RWPE1 (cell line): ENCODE results near the gene MIER1.
A peak's percentile ranks its signal among the peaks of the same experiment; 100 is the strongest.

Source experiments
- CTCF ChIA-PET: fragments of 350-600 bp; sonication (Branson Sonifier 250); formaldehyde crosslinking; extraction: SDS; loops from one replicate; lab custom pipeline; 2021; lab: Yijun Ruan, JAX
- POLR2A ChIA-PET: fragments of 400-600 bp; formaldehyde crosslinking; extraction: SDS; loops from one replicate; lab custom pipeline; 2020; ENCODE audit warnings: antibody characterized with exemption; ENCODE audit not compliant: low non-redundant PET; lab: Yijun Ruan, JAX
- DNase-seq: peaks from one replicate; pipeline ENCODE4 v3.0.0; 2012; ENCODE audit warnings: low spot score
- H3K27ac ChIP-seq: fragments of 450-650 bp; 2 replicates; pipeline ENCODE4 v1.5.1; 2017
- CTCF ChIP-seq: fragments of 450-650 bp; conservative IDR thresholded peaks from 2 replicates; pipeline ENCODE4 v1.5.1; 2017; ENCODE audit warnings: low read depth, mild to moderate bottlenecking

MIER1 gene

GRCh38 chr1:66985835-66986234 is 61.0 kb downstream of the MIER1 start:
- no peak for DNase-seq
- no peak for TF ChIP-seq CTCF
- ChIA-PET CTCF (interaction anchor here (0.7 kb wide), 1 partner anchor 45 kb away, joined by 6 read pairs; no protein-coding TSS in a partner anchor), POLR2A (no interaction called here)
- no peak overlapping the region for H3K27ac ChIP-seq

DNA sequence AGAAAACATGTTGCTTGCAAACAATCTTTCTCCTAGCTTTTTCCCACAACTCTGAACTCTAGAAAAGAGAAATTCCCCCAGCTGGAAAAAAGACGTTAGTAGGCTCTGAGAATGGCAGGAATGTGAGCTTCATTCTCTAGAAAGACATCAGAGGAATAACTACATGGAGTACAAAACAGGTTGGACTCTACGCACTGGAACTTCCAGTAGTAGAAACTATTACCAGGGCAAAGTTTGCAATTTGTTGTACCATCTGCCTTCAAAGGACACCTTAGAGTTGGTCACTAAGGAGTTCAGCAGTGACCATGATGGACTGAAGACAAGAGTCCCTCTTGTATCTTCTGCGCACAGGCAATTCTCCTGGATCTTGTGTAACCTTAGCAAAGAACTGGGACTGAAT is 68.3 kb downstream of the MIER1 start:
- DNase-seq: no peak

DNA sequence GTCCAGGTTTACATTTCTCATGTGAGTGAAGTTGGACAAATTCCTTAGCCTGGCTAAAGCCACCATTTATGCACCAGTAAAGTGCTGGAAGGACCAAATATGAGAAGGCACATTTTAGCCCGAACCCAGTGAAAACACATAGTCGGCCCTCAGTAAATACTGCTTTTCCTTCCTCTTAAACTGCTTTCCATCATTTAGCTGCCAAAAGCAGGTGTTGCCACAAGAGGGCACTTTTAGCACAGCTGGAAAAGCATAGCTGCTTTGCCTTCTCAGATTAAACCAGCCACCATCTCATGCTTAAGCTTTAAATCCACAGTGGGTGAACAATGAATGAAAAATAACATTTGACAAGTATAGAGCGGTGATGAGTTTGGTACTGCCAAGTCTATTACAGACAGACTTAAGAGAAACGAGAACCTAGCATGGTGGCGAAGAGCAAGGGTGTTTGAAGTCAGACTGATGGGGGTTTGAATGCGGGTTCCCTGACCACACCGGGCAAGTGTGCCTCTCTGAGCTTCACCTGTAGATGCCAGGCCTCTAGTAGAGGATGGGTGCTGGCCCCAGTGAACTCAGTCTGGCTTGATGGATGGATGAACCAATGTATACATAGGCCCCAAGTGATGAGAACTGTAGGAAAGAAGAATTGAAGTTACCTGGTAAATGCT is 71.4 kb downstream of the MIER1 start:
- no peak overlapping the region for H3K27ac ChIP-seq
- ChIA-PET CTCF (interaction anchor here (0.5 to 3.0 kb wide), 13 partner anchors 9 to 286 kb away, joined by 3 to 37 read pairs (median 4); no protein-coding TSS in a partner anchor), POLR2A (interaction anchor here (0.6 kb wide), 1 partner anchor 215 kb away, joined by 3 read pairs; no protein-coding TSS in a partner anchor)
- peak; percentile 38 for DNase-seq
- peak; percentile 83 for TF ChIP-seq CTCF

More for the DNA sequence above, 68.3 kb downstream of the MIER1 start:
- ChIA-PET POLR2A (no interaction called here), CTCF (interaction anchor here (0.6 to 1.6 kb wide), 3 partner anchors 156 to 346 kb away, joined by 3 to 9 read pairs (median 3); no protein-coding TSS in a partner anchor)
- no peak overlapping the region for H3K27ac ChIP-seq
- no peak for TF ChIP-seq CTCF

DNA sequence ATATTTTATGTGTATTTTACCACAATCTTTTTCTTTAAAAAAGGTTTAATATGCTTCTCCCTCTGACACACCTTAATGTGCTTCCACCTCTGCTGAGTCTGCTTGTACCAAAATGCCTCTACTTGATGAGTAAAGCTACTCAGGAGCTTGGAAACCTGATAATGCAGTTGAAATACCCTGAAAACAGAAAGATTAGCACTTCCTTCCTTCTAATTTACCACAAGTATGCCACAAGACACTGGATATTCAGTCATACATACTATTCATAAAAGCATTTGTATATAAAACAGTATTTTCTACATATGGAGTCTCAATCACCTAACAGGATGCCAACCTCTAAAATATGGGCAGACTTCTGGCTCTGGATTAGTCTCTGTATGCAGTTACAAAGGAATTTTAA is 74.2 kb downstream of the MIER1 start:
- no peak for TF ChIP-seq CTCF
- CTCF ChIA-PET: interaction anchor here (0.5 kb wide), 1 partner anchor 348 kb away, joined by 3 read pairs; no protein-coding TSS in a partner anchor

GRCh38 chr1:66999640-67000400 is 75.0 kb downstream of the MIER1 start:
- TF ChIP-seq CTCF: no peak
- CTCF ChIA-PET: interaction anchor here (0.6 kb wide), 1 partner anchor 814 kb away, joined by 3 read pairs; no protein-coding TSS in a partner anchor
- no peak overlapping the region for H3K27ac ChIP-seq
- POLR2A ChIA-PET: no interaction called here
- DNase-seq: no peak

More for the DNA sequence above, 74.2 kb downstream of the MIER1 start:
- POLR2A ChIA-PET: no interaction called here
- no peak for DNase-seq
- H3K27ac ChIP-seq: no peak overlapping the region

GRCh38 chr1:67001682-67002425 is 77.1 kb downstream of the MIER1 start:
- ChIA-PET POLR2A (no interaction called here), CTCF (no interaction called here)
- DNase-seq: no peak
- TF ChIP-seq CTCF: no peak
- H3K27ac ChIP-seq: no peak overlapping the region
